GM12878 (cell line): Measurements from ENCODE around the gene HSPA12A. TPM values are rescaled to one million over a fixed set of nuclear protein-coding genes. Genes with fewer than 3 reads are reported as not detected.

ENCODE experiments used
- ATAC-seq: fragments of 200-7000 bp; cut with Tn5 transposase; 3 replicates; pipeline ENCODE4 v1.9.1; 2020; ENCODE audit warnings: mild to moderate bottlenecking, moderate library complexity
- BruUV-seq: library from RNA; stranded (reverse); fragments of 400-500 nt; replicated peaks from 2 replicates; lab custom pipeline; 2021; lab: Mats Ljungman, UMichigan
- CTCF ChIA-PET: fragments of 300-600 bp; sonication (Branson Sonifier 250); formaldehyde crosslinking; extraction: SDS; loops from one replicate; lab custom pipeline; 2021; ENCODE audit warnings: inconsistent platforms; lab: Yijun Ruan, JAX
- POLR2A ChIA-PET: fragments of 350-600 bp; formaldehyde crosslinking; extraction: SDS; loops from one replicate; lab custom pipeline; 2021; ENCODE audit warnings: inconsistent platforms; lab: Charles Lee
- RAD21 ChIA-PET: fragments of 300-600 bp; sonication (Branson Sonifier 250); formaldehyde crosslinking; loops from one replicate; lab custom pipeline; 2023; ENCODE audit warnings: antibody characterized with exemption; ENCODE audit not compliant: unreplicated experiment; lab: Charles Lee
- SMC1A ChIA-PET: fragments of 300-600 bp; sonication (Branson Sonifier 250); formaldehyde crosslinking; loops from one replicate; lab custom pipeline; 2023; ENCODE audit not compliant: unreplicated experiment, uncharacterized antibody; lab: Charles Lee
- DNase-seq: peaks from one replicate; pipeline ENCODE4 v3.0.0-alpha.2; 2011; ENCODE audit warnings: low read depth, low spot score
- FAIRE-seq: peaks from 3 replicates; lab custom pipeline; 2011; peaks lifted over from hg19 to GRCh38; lab: Jason Lieb, UNC
- H2AFZ ChIP-seq: 2 replicates; pipeline ENCODE4 v1.6.0; 2011; ENCODE audit warnings: low read depth, low read length, control low read depth; ENCODE audit not compliant: control insufficient read depth
- H3K27ac ChIP-seq: 2 replicates; pipeline ENCODE4 v1.5.1; 2011; ENCODE audit warnings: control low read depth; ENCODE audit not compliant: control insufficient read depth, insufficient read depth
- H3K27me3 ChIP-seq, 2 experiments: replicated peaks in 1 of 2; 2 replicates each; pipeline versions ENCODE4 v1.6.0 to v1.6.1; 2011; ENCODE audit warnings: low read length in 1 of 2; ENCODE audit not compliant: control insufficient read depth in 2 of 2, insufficient read depth in 2 of 2
- H3K36me3 ChIP-seq, 2 experiments: 2 replicates each; pipeline ENCODE4 v1.5.1; 2011; ENCODE audit warnings: low read length in 1 of 2; ENCODE audit not compliant: control insufficient read depth in 2 of 2, insufficient read depth in 2 of 2
- H3K4me1 ChIP-seq: 2 replicates; pipeline ENCODE4 v1.6.1; 2011; ENCODE audit warnings: mild to moderate bottlenecking, low read length, moderate library complexity, mixed read lengths; ENCODE audit not compliant: control insufficient read depth, insufficient read depth
- H3K4me2 ChIP-seq: 2 replicates; pipeline ENCODE4 v1.6.0; 2011; ENCODE audit warnings: control low read depth; ENCODE audit not compliant: control insufficient read depth, insufficient read depth
- H3K4me3 ChIP-seq: fragments of 200-600 bp; sonication (generic); 2 replicates; pipeline ENCODE4 v1.5.1; 2016
- H3K79me2 ChIP-seq: 2 replicates; pipeline ENCODE4 v1.6.0; 2011; ENCODE audit warnings: low read length; ENCODE audit not compliant: control insufficient read depth, insufficient read depth
- H3K9ac ChIP-seq: 2 replicates; pipeline ENCODE4 v1.8.0; 2011; ENCODE audit warnings: low read length, control low read depth, mixed read lengths; ENCODE audit not compliant: control insufficient read depth, insufficient read depth
- H3K9me3 ChIP-seq: replicated peaks from 3 replicates; pipeline ENCODE4 v1.5.1; 2011; ENCODE audit warnings: mild to moderate bottlenecking, low read length; ENCODE audit not compliant: control insufficient read depth, insufficient read depth
- H4K20me1 ChIP-seq: 2 replicates; pipeline ENCODE4 v1.6.0; 2011; ENCODE audit not compliant: control insufficient read depth, insufficient read depth
- BCL11A ChIP-seq: IDR thresholded peaks from 2 replicates; pipeline ENCODE4 v1.6.1; 2011; ENCODE audit warnings: low read depth, low read length
- DPF2 ChIP-seq: fragments of 450-650 bp; IDR thresholded peaks from 2 replicates; pipeline ENCODE4 v1.6.1; 2017; ENCODE audit warnings: mild to moderate bottlenecking
- EED ChIP-seq: sonication (generic); IDR thresholded peaks from 2 replicates; pipeline ENCODE4 v1.6.1; 2016; ENCODE audit warnings: antibody characterized with exemption, low read depth
- EP300 ChIP-seq, 2 experiments: fragments of 150-350 bp in 1 of 2; IDR thresholded peaks; 2 replicates each; pipeline ENCODE4 v1.6.1; 2011 to 2012; ENCODE audit warnings: low read depth in 2 of 2, low read length in 2 of 2, borderline replicate concordance in 1 of 2, improper control_type of control experiment in 1 of 2, inconsistent platforms in 1 of 2; ENCODE audit not compliant: control insufficient read depth in 1 of 2
- HCFC1 ChIP-seq: fragments of 150-350 bp; IDR thresholded peaks from 2 replicates; pipeline ENCODE4 v1.6.1; 2014; ENCODE audit warnings: low read length
- MEF2B ChIP-seq: fragments of 450-650 bp; IDR thresholded peaks from 2 replicates; pipeline ENCODE4 v1.6.1; 2018; ENCODE audit warnings: mild to moderate bottlenecking, moderate library complexity; ENCODE audit not compliant: partially characterized antibody, poor library complexity, severe bottlenecking
- NBN ChIP-seq: fragments of 450-650 bp; IDR thresholded peaks from 2 replicates; pipeline ENCODE4 v1.6.1; 2016
- RCOR1 ChIP-seq: conservative IDR thresholded peaks from 2 replicates; pipeline ENCODE4 v1.6.1; 2012; ENCODE audit warnings: low read depth, low read length, improper control_type of control experiment
- RELA ChIP-seq: fragments of 450-650 bp; IDR thresholded peaks from 2 replicates; pipeline ENCODE4 v1.8.0; 2014; ENCODE audit warnings: borderline replicate concordance; ENCODE audit not compliant: partially characterized antibody
- RUNX3 ChIP-seq: IDR thresholded peaks from 2 replicates; pipeline ENCODE4 v1.6.1; 2012; ENCODE audit warnings: low read length, inconsistent platforms
- SMARCA5 ChIP-seq: fragments of 450-650 bp; IDR thresholded peaks from 2 replicates; pipeline ENCODE4 v1.6.1; 2017; ENCODE audit warnings: mild to moderate bottlenecking
- SREBF1 ChIP-seq: IDR thresholded peaks from 2 replicates; pipeline ENCODE4 v1.6.1; 2012; ENCODE audit warnings: mild to moderate bottlenecking, low read length
- ZNF622 ChIP-seq: fragments of 450-650 bp; IDR thresholded peaks from 2 replicates; pipeline ENCODE4 v1.6.1; 2017; ENCODE audit warnings: mild to moderate bottlenecking, inconsistent platforms
- ZSCAN29 ChIP-seq: fragments of 450-650 bp; IDR thresholded peaks from 2 replicates; pipeline ENCODE4 v1.6.1; 2017; ENCODE audit warnings: mild to moderate bottlenecking, moderate library complexity
- WGBS: methylation state at CpG from one replicate; pipeline ENCODE4 v1.1.6; 2016; ENCODE audit warnings: low lambda C conversion rate; ENCODE audit not compliant: insufficient replicate concordance, insufficient coverage; ENCODE audit errors: missing lambda C conversion rate; 5-methylcytosine and 5-hydroxymethylcytosine counted together
- in situ Hi-C: fragments of 300-500 bp; cut with MboI; formaldehyde crosslinking; loops from 9 replicates; pipeline ENCODE4 v1.14.3; 2018; ENCODE audit warnings: mixed read lengths
- intact Hi-C: fragments of 100-400 bp; cut with micrococcal nuclease; formaldehyde crosslinking; loops from one replicate; pipeline ENCODE4 v1.14.2; 2022; ENCODE audit not compliant: unreplicated experiment
- polyA plus RNA-seq, 11 experiments: library from polyadenylated mRNA; depleted of rRNA in 4 of 11; unstranded in 6 of 11; stranded (reverse) in 5 of 11; fragments of >200 nt; fragmentation: Nextera tagmentation in 4 of 11; fragmentation: Illumina TruSeq in 1 of 11; extraction: Ambion mirVana in 4 of 11; extraction: Trizol in 1 of 11; gene quantifications; 1 replicate in 1 of 11; 2 replicates in 10 of 11; pipeline versions ENCODE4 v1.2.1 to v1.2.3, GENCODE V29; 2011 to 2016; ENCODE audit warnings: inconsistent platforms in 2 of 11, missing spikeins in 2 of 11, low read depth in 1 of 11
- total RNA-seq, 4 experiments: library from RNA; depleted of rRNA in 3 of 4; stranded (reverse); fragments of >200 nt in 3 of 4; fragmentation: Illumina TruSeq in 1 of 4; extraction: Trizol in 1 of 4; gene quantifications; 2 replicates each; pipeline versions ENCODE4 v1.2.1 to v1.2.3, GENCODE V29; 2013 to 2021
- TF ChIP-seq, protein P1 (sequence below): fragments of 150-350 bp; IDR thresholded peaks from 2 replicates; pipeline ENCODE4 v1.6.1; 2014; ENCODE audit warnings: mild to moderate bottlenecking, low read depth, low read length
- TF ChIP-seq, protein P2 (sequence below): fragments of 450-650 bp; IDR thresholded peaks from 2 replicates; pipeline ENCODE4 v1.6.1; 2018; ENCODE audit warnings: mild to moderate bottlenecking, low read depth, moderate library complexity; ENCODE audit not compliant: partially characterized antibody
- TF ChIP-seq, protein P3 (sequence below): fragments of 450-650 bp; IDR thresholded peaks from 2 replicates; pipeline ENCODE4 v1.6.1; 2017; ENCODE audit warnings: mild to moderate bottlenecking, moderate library complexity

The HSPA12A gene
- total and polyA plus RNA-seq, 10 of the 15 experiments (the other 5 are each of a cell fraction or from before 2014, with no cell fraction given), result 0.90 to 20.2 (median 2.8) TPM

DNA sequence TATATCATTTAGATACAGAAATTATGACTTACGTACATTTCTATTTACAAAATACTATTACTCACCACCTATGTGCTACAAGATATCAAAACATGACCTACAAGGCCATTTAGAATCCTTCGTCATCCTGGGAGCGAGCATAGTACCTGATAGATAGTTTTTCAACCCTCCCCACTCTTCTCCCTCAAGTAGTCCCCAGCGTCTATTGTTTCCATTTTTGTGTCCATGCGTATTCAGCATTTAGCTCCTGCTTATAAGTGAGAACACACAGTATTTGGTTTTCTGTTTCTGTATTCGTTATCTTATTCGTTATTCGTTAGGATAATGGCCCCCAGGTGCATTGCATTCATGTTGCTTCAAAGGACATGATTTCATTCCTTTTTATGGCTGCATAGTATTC lies 93.5 kb downstream of the HSPA12A start:
- CTCF ChIA-PET, result no interaction called here
- TF ChIP-seq NBN (no peak), DPF2 (no peak), SREBF1 (no peak), RELA (no peak), ZSCAN29 (no peak), EED (no peak), SMARCA5 (no peak), RCOR1 (no peak), RUNX3 (no peak), MEF2B (no peak), EP300 (IDR thresholded peaks at IDR 0.05; ENCODE audit: borderline replicate concordance in 1 of 2, control insufficient read depth in 1 of 2, low read depth in 2 of 2, low read length in 2 of 2) (no peak), HCFC1 (no peak), ZNF622 (no peak), BCL11A (no peak)
- TF ChIP-seq, protein P1, sequence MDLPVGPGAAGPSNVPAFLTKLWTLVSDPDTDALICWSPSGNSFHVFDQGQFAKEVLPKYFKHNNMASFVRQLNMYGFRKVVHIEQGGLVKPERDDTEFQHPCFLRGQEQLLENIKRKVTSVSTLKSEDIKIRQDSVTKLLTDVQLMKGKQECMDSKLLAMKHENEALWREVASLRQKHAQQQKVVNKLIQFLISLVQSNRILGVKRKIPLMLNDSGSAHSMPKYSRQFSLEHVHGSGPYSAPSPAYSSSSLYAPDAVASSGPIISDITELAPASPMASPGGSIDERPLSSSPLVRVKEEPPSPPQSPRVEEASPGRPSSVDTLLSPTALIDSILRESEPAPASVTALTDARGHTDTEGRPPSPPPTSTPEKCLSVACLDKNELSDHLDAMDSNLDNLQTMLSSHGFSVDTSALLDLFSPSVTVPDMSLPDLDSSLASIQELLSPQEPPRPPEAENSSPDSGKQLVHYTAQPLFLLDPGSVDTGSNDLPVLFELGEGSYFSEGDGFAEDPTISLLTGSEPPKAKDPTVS, result no peak
- TF ChIP-seq, protein P2, sequence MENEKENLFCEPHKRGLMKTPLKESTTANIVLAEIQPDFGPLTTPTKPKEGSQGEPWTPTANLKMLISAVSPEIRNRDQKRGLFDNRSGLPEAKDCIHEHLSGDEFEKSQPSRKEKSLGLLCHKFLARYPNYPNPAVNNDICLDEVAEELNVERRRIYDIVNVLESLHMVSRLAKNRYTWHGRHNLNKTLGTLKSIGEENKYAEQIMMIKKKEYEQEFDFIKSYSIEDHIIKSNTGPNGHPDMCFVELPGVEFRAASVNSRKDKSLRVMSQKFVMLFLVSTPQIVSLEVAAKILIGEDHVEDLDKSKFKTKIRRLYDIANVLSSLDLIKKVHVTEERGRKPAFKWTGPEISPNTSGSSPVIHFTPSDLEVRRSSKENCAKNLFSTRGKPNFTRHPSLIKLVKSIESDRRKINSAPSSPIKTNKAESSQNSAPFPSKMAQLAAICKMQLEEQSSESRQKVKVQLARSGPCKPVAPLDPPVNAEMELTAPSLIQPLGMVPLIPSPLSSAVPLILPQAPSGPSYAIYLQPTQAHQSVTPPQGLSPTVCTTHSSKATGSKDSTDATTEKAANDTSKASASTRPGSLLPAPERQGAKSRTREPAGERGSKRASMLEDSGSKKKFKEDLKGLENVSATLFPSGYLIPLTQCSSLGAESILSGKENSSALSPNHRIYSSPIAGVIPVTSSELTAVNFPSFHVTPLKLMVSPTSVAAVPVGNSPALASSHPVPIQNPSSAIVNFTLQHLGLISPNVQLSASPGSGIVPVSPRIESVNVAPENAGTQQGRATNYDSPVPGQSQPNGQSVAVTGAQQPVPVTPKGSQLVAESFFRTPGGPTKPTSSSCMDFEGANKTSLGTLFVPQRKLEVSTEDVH, result no peak
- TF ChIP-seq, protein P3, sequence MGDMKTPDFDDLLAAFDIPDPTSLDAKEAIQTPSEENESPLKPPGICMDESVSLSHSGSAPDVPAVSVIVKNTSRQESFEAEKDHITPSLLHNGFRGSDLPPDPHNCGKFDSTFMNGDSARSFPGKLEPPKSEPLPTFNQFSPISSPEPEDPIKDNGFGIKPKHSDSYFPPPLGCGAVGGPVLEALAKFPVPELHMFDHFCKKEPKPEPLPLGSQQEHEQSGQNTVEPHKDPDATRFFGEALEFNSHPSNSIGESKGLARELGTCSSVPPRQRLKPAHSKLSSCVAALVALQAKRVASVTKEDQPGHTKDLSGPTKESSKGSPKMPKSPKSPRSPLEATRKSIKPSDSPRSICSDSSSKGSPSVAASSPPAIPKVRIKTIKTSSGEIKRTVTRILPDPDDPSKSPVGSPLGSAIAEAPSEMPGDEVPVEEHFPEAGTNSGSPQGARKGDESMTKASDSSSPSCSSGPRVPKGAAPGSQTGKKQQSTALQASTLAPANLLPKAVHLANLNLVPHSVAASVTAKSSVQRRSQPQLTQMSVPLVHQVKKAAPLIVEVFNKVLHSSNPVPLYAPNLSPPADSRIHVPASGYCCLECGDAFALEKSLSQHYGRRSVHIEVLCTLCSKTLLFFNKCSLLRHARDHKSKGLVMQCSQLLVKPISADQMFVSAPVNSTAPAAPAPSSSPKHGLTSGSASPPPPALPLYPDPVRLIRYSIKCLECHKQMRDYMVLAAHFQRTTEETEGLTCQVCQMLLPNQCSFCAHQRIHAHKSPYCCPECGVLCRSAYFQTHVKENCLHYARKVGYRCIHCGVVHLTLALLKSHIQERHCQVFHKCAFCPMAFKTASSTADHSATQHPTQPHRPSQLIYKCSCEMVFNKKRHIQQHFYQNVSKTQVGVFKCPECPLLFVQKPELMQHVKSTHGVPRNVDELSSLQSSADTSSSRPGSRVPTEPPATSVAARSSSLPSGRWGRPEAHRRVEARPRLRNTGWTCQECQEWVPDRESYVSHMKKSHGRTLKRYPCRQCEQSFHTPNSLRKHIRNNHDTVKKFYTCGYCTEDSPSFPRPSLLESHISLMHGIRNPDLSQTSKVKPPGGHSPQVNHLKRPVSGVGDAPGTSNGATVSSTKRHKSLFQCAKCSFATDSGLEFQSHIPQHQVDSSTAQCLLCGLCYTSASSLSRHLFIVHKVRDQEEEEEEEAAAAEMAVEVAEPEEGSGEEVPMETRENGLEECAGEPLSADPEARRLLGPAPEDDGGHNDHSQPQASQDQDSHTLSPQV, result no peak

More for the DNA sequence above, 93.5 kb downstream of the HSPA12A start:
- Histone ChIP-seq H3K4me1 (no peaks in the 10 kb centered on the region), H3K27me3 (no peaks in the 10 kb centered on the region; a peak in 1 of 4 replicates), H4K20me1 (no peaks in the 10 kb centered on the region), H3K79me2 (no peaks in the 10 kb centered on the region), H3K27ac (no peak overlapping the region), H3K36me3 (no peaks in the 10 kb centered on the region), H2AFZ (no peak overlapping the region), H3K4me3 (no peak overlapping the region), H3K4me2 (no peak overlapping the region), H3K9me3 (no peaks in the 10 kb centered on the region), H3K9ac (no peak overlapping the region)
- in situ Hi-C loops (no loop called here), intact Hi-C loops (no loop called here)
- no peak for DNase-seq
- no peak for FAIRE-seq
- POLR2A ChIA-PET, result no interaction called here
- RAD21 ChIA-PET, result no interaction called here
- no peak for ATAC-seq
- SMC1A ChIA-PET, result no interaction called here
- WGBS, result 25% methylated on average over 8 of the region's 8 CpGs
- BruUV-seq, result no TSS peak
